Lung microvascular endothelial cell (primary cell): ENCODE measurements around the gene CAPN9. TPM values are rescaled to one million over a fixed set of nuclear protein-coding genes. Genes with fewer than 3 reads are reported as not detected.
"Not testable (repeated sequence)": the region's sequence is repeated elsewhere in the genome, so short reads cannot be mapped to it uniquely, and the experiment has no call there.

Source experiments
- DNase-seq, 2 donors: peaks; one replicate each; pipeline versions ENCODE4 v3.0.0 to v3.0.0-alpha.2; 2010; ENCODE audit warnings: low read depth in 2 of 2
- total RNA-seq: library from RNA; depleted of rRNA; stranded (reverse); fragments of >200 nt; gene quantifications from 2 replicates; pipeline ENCODE4 v1.2.1, GENCODE V29; 2014

The CAPN9 gene
- total RNA-seq, 1 donor from 2014 or later, result not detected

DNA sequence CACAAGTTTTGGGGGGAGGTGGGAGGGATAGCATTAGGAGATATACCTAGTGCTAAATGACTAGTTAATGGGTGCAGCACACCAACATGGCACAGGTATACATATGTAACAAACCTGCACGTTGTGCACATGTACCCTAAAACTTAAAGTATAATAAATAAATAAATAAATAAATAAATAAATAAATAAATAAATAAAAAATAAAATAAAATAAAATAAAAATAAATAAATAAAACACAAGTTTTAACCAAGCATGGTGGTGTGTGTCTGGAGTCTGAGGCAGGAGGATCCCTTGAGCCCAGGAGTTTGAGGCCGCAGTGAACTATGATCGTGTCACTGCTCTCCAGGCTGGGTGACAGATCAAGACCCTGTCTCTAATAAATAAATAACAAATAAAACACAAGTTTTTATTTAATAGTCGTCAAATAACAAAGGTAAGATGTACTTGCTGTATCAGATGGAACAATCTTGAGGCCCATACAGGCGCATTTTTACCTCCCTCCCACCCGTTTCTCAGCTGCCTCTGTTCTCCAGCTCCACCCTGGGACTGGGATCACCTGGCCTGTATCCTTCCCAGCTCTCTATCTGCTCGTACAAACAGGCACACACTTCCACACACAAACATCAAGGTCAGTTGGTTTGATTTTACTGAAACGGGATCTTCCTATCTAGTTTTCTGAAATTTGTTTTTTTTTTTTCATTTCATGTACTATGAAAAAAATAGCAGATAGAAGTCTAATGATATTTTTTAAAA, 20.8 kb downstream of the CAPN9 start:
- DNase-seq, result not testable (repeated sequence)

DNA sequence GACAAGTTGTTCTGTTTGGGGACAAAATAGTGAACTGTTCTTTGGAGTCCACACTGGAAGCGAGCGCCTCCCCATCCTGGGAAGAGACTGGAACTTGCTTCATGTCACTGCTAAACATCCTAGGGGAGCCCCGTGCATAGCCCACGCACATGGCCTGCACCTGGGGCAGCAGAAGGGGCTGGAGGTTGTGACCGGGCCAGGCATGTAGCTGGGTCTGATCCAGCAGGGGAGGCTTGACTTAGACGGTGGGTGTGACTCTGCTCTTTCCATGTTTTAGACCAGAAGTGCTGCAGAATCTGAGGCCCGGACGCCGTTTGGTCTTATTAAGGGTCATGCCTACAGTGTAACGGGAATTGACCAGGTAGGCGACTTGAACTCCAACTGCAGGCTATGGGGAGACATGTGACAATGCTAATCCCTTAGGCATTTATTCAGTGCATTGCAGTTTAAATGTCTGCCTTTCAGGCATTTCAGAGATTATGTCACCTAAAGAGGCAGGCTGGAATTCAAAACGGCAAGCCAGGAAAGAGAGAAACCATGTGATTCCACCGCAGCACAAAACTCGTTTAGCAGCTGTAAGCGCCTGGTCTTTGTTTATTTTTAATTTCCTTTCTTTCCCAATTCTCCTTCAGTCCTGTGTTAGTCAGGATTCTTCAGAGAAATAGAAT, 21.8 kb downstream of the CAPN9 start:
- peak in 1 of 2 donors; percentile 38 for DNase-seq

DNA sequence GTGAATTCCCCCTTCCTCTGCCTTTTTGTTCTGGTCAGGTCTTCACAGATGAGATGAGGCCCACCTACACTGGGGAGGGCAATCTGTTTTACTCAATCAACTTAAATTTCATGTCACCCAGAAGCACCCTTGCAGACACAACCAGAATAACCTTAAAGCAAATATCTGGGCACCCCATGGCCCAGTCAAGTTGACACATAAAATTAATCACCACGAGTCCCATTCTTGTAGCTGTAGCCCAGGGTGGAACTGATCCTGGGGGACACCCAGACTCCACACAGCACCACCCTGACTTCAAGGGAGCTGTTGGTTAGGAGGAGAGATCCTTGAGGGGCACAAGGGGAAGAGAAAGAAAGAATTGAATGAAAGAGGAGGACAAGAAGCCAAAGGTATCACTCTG, 23.1 kb downstream of the CAPN9 start:
- DNase-seq, result no peak

DNA sequence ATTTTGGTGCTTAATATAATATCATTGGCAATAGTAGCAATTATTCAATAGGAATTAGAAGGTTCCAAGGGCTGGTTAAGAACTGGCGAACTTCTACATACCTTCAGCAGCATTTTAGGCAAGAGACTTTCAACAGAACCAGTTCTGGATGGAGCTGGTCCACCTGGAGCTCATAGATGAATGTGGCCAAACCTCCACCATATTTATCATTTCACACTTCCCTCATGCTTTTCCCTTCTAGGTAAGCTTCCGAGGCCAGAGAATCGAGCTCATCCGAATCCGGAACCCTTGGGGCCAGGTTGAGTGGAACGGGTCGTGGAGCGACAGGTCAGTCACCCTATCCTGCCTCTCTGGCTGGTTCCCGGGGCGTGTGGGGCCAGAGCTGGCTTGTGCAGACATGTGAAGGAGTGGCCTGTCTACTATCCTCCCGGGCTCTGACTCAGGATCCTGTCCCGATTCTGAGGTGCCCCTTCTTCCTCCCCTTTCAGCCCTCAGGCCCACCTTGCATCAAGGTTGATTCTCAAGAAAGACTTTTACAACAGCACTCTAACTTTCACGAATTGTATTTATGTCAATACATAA, 24.7 kb downstream of the CAPN9 start:
- no peak for DNase-seq

DNA sequence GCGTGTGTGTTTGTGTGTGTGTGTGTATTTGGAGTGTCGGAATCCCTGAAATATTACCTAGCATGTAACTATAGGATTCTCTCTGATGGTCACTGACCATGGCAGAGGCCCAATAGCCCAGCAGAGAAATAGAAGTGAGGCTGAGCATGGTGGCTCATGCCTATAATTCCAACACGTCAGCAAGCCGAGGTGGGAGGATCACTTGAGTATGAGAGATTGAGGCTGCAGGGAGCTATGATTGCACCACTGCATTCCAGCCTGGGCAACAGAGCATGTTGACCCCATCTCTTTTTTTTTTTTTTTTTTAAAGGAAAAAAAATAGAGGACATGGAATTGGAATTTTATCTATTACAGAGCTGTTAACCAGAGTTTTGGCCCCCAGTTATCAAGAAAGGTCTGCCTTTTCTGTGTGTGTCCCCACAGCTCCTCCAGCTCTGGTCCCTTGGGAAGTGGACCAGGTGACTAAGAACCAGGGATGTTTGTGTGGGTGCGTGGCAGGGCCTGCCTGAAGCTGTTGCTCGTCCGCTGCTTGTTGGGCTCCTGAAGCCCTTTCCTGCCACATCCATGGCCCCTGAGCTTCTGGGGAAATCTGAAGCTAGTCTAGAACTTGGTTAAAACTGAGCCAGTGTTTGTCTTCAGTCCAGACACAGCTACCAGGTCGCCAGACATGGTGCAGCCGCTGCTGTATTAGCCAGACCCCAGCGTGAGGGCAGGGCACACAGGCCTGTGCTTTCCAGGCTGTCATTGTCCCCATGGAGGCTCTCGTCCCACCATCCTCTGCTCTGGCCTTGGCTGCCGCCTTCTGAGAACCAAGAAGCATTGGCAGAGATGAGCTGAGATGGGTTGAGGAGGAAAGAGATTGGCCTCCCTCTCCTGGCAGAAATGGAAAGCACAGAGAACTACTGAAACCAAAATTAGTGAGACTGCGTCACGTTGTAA, 25.5 kb downstream of the CAPN9 start:
- peak; percentile 7 to 35 for DNase-seq

DNA sequence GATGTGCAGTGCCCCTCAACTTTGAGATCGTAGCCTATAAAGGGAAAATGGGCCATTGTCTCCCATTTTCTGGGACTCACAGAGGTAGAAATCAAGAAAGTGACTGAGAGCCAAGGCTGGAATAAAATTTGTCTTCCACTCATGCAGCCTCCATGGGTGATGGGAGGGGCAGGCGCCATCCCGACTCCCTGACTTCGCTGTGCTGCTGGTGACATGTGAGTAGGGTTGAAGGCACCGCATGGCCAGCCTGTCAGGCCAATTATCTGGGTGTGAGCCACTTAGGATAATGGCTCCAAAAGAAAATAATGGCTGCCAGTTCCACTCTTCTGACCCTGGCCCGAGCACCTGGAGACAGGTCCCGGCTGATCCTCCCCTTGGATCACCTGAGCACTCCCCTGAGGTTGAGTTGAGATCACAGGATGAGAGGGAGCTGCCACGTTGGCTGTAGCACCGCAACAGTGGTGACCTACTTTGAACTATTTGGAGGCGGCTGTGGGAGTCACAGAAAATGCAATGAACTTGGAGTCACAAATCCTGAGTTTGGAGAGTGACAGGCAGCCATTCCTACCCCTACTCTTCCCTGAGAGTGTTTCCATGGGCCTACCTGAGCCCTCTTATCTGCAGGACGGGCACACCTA, 26.3 kb downstream of the CAPN9 start:
- no peak for DNase-seq

DNA sequence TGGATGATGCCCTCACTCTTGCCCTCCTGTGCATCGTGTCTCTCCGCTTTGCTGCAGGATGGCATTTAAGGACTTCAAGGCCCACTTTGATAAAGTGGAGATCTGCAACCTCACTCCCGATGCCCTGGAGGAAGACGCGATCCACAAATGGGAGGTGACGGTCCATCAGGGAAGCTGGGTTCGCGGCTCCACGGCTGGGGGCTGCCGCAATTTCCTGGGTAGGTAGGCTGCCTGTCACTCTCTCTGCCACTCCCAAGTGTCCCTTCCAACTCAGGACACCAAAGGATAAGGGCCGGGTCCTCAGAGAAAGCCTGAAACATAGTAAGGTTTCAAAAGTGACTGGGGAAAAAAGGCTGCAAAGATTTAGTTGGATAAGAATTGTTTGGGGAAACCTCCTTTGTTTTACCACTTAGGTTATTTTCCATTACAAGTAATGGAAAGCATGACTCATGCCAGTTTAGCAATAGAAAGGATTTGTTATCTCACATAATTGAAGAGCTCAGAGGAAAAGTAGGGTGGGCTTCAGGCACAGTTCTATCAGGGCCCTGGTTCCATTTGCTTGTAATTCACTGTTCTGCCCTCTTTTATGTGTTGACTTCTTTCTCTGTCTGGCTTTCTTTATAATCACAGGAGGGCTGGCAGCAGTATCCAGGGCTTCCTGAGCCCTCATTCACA, 31.9 kb downstream of the CAPN9 start:
- peak in 1 of 2 donors; percentile 34 for DNase-seq

DNA sequence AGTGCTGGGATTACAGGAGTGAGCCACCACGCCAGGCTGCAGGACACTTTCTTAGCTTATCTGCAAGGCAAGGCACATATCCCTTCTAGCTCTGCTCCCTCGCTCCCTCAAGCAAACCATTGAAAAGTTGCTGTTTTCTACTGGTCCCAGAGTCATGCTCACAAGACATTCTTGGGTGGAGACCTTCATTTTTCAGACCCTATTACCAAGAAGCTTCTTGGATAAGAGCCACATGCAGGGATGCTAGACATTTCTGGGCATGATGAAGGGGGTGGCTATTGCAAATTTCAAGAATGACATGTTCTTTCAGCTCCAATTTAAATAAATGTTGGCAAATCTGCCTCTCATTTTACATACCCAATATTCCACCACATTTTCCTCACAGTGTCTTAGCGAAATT, 33.9 kb downstream of the CAPN9 start:
- DNase-seq, result no peak

DNA sequence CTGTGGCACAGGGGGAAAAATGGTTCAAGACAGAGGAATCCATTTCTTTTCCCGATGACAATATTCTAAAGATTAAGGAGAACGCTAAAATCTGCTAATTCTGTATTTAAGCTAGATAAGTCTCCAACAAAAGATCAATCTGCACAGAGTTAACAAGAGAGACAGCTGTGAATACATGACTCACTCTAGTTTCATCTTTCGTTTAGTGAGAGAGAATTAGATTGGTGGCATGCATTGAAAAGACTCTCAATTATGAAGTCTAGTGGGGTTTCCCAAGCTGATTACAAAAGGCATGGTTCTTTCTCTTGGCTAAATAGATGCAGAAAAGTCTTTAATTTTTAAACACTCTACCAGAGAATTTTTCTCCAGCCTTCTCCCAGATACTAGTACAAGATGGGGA, 34.4 kb downstream of the CAPN9 start:
- DNase-seq, result no peak

DNA sequence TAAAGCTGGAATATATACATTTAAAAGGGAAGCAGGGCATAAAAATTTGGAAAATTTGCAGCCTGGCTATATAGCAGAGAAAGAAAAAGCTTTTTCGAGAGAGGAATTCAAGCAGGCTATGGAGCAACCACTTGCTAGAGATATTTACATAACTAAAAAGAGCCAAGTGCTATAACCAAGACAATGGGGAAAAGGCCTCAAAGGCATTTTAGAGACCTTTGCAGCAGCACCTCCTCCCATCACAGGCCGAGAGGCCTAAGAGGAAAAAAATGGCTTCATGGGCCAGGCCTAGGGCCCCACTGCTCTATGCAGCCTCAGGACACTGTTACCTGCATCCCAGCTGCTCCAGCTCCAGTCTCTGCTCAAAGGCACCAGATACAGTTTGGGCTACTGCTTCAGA, 37.0 kb downstream of the CAPN9 start:
- DNase-seq, result no peak

DNA sequence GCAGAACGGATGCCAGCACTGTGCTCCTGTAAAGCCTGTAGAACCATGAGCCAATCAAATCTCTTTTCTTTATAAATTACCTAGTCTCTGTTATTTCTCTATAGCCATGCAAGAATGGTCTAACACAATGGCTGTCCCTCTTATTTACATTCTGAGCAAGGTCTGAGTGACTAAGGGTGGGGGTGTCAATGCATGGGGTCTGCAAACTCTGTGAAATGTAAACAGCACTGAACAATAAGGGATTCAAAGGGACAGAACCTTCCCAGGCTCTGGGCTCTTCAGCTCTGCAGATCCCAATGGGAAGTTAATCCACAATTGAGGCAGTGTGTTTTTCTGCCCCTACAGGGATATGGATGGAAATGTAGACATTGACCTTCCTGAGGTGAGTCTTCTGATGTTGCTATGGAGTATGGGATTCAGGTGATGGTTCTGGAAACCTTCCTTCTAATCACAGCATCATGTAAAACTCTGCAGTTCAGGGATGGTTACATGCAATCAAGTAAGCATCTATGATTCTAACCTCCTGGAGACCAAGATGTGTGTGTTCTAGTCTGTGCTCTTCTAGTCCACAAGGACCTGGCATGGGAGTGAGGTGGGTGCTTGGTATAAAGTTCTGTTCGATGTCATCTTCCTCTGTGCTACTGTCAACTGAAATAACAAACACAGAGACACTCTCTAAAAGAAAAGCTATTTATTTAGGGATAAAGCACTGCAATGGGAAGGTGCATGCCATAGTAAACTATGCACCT, 38.6 kb downstream of the CAPN9 start:
- no peak for DNase-seq

DNA sequence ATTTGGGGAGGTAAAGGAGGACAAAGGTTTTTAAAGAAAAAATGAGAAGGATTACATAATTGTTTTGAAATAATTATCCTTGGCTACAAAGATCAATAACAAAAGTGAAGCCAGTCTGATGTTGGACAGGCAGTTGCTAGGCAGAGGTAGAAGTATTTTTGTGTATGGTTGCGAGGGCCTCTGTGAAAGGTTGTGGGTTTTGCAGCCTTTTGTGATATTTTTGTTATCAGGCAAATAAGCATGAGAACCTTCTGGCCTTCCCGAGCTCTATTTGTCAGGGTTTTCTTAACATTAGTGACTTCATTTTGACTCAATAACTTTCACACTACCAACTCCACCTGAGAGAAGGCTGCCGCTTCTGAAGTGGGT, 39.2 kb downstream of the CAPN9 start:
- no peak for DNase-seq

DNA sequence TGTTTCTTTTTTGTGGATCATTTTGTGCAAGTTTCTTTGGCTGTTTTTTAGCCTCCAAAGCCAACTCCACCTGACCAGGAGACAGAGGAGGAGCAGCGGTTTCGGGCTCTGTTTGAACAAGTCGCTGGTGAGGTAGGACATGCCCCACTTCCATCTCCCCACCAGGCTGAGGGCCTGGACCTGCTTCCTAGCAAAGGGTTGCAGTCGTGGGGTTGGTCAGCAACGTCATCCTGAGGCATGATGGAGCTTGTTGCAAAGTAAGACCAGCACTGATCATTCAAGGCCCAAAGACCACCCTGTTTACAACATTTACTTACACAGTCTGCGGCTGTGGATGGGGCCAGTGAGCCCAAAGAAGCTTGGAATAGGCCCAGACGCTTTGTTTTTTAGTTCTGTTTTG, 40.3 kb downstream of the CAPN9 start:
- no peak for DNase-seq

DNA sequence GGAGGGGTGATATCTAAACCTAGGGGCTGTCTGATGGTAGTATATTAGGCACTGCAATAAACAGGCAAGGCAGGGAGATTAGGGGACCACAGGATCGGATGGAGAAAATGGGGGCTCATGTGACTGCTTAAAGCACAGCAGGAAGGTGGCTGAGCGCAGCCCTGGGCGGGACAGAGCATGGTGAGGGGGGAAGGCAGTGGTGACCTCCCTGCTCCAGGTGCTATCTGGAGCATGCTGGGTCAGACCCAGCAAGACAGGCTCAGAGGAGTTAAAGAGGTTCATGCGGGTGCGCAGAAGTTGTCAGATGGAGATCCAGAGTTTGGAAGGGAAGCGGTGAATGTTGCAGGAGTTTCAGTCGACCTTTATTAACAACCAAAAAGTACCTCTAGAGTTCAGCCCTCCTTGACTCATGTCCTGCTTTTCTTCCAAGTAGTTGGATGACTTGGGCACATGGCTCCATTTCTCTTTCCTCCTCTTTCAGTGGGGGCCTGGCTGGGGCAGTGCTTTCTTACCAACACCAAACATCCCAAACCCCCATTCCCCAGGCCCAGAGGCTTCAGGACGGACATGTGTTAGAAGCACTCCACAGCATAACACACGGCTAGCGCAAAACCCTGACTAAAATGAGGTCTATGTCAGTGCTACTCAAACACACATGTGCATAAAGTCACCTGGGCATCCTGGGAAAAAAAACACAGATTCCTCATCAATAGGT, 41.5 kb downstream of the CAPN9 start:
- DNase-seq, result no peak

DNA sequence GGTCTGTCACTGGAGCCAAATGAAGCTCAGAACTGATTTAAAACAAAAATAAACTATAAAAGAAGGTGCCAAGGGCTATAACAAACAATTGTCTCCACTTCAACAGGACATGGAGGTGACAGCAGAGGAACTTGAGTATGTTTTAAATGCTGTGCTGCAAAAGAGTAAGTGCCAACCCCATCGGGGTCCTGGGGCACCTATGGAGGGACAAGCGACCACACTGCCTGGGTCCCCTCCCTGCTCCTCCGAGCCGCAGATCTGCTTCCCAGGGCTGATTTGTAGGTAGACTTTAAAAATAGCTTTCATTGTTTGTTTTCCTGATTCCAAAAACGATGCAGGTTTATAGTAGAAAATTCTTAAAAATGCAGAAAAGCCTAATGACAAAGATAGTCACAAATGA, 42.8 kb downstream of the CAPN9 start:
- DNase-seq, result no peak

DNA sequence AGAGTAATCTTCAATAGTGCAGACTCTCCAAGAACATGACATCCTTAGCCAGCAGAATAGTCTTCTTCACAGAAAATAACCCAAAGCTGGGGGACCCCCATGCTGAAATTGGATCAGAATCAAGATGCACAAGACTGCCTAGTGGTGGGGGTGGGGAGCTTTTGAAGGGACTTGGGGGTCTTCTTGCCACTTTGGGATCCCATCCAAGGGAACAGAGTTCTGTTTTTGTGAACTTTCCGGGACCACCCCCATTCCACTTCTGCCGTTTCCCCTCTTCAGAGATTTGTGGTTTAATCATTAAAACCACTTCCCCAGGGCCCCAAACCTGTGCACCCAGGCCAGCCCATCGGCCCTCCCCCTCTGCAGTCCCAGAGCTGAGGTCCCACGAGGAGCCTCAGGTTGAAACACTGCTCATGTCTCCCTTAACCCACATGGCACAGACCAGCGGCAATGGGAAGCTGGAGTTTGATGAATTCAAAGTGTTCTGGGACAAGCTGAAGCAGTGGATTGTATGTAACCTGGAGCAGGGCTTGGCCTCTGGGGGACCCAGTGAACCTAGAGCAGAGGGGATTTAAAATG, 44.9 kb downstream of the CAPN9 start:
- no peak for DNase-seq

DNA sequence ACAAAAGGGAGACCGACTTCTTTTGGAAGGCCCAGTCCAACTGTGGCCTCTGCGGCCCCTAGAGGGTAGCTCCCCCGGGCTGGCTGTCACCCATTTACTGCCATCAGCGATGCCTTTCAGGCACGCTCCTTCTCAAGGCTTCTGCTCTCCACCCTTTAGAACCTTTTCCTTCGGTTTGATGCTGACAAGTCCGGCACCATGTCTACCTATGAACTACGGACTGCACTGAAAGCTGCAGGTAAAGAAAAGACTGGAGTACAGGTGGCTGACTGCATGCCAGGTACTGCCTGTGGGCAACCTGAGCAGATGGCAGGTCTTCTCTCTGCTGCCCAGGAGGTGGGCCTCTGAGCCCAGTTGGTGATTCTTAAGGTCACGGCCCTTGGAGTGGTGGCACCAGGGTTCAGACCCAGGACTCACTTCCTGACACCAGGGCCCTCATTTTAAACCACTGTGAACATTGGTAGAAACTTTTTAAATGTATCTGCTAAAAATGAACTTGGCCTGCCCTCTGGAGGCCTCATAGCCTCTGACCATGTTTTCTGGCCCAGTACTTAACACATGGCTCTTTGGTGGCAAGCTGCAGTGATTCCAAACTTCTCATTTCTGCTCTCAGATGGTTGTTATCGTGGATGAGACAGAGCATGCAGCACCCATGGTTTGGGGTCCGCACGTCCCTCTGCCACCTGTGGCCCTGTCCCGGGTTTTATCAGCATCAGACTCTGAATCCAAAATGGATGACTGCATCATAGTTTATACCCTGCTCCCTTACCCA, 45.7 kb downstream of the CAPN9 start:
- peak; percentile 15 to 36 for DNase-seq

DNA sequence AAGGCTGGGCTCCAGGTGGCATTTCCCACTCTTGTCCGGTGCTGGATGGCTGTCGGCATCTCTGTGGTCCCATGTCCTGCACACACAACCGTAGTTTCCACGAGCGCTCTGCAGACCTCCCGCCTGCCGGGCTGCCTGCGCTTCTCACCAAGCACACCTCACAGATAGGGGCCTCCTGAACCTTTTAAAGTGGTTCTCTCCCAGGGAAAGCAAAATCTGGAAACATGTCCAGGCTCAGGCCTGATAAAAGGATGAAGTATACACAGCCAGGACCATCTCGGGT, 46.2 kb downstream of the CAPN9 start:
- no peak for DNase-seq

DNA sequence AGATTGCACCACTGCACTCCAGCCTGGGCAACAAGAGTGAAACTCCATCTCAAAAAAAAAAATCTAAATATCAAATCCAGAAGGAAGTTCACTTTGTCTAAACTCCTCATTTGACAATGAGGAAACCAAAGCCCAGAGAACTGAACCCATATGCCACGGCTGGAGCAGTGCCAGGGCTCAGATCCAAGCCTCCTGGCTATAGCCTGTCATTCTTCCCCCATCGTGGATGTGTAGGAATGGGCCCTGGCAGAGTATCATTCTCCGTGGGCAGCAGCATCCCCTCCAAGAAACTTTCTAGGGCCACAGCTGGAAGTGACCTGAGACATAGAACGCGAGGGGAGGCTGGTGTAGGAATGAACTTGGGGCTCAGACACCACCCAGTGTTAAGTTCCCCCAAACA, 47.2 kb downstream of the CAPN9 start:
- DNase-seq, result peak in 1 of 2 donors; percentile 24
